HCT116 (cell line): ENCODE measurements around the gene PPEF1.

Experiments used
- CTCF ChIP-seq, 3 experiments: fragments of 200-600 bp in 1 of 3; sonication (generic) in 1 of 3; IDR thresholded peaks in 2 of 3; conservative IDR thresholded peaks in 1 of 3; 2 replicates each; pipeline ENCODE4 v1.5.1; 2012 to 2017; ENCODE audit warnings: low read depth in 2 of 3, low read length in 2 of 3, antibody characterized with exemption in 1 of 3, borderline replicate concordance in 1 of 3, control low read depth in 1 of 3, mild to moderate bottlenecking in 1 of 3, mixed read lengths in 1 of 3, mixed run types in 1 of 3, moderate library complexity in 1 of 3; ENCODE audit not compliant: insufficient read depth in 1 of 3
- REST ChIP-seq: IDR thresholded peaks from 2 replicates; pipeline ENCODE4 v1.6.1; 2012; ENCODE audit warnings: low read depth

- TF ChIP-seq CTCF (IDR thresholded peaks at IDR 0.05 in 2 of 3, conservative IDR thresholded peaks at IDR 0.05 in 1 of 3; ENCODE audit: borderline replicate concordance in 1 of 3, insufficient read depth in 1 of 3, low read depth in 2 of 3, low read length in 2 of 3) (no peak), REST (no peak)
These were observed 16.0 kb upstream of the PPEF1 start for GRCh38 chrX:18691431-18691830.
